ENCODE data around the gene QDPR.

DNA sequence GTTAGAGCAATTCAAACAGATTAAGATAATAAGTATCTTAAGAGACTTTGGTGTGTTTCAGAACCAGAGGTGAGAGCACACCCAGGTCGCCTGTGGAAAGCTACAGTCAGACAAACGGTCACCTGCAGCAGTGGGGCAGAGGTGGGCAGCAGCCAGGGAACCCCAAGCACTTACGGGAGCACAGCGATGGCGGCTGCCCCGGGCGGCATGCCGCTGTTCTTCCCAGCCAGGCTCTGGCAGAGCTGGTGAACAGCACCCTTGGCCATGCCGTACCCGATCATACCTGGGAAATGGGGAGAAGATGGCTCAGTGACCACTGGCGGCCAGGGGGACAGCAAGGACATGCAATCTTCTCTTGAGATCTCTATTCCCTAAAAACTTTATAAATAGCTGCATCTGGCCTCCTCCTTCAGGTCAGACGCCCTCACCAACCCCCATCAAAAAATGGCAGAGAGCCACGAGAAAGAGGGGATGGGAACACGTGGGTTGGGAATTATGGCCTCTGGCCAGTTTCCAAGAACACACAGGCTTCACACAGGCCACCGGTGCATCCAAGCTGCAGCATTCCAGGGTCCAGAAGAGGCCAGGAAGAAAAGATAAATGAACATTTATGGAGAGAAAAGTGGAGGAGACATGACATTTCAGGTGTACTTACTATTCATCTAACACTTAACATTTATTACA, 19.7 kb downstream of the QDPR start:
- TF ChIP-seq POLR2A (IDR thresholded peaks at IDR 0.05; ENCODE audit: low read depth, low read length): no peak
- TF ChIP-seq TAF1 (IDR thresholded peaks at IDR 0.05; ENCODE audit: low read depth, low read length): no peak
- no peak for TF ChIP-seq POLR2AphosphoS5 (IDR thresholded peaks at IDR 0.05; ENCODE audit: low read depth, low read length)
- TF ChIP-seq SPI1 (IDR thresholded peaks at IDR 0.05; ENCODE audit: low read depth, low read length): no peak
